ENCODE data around the gene NGFR.

The NGFR gene

DNA sequence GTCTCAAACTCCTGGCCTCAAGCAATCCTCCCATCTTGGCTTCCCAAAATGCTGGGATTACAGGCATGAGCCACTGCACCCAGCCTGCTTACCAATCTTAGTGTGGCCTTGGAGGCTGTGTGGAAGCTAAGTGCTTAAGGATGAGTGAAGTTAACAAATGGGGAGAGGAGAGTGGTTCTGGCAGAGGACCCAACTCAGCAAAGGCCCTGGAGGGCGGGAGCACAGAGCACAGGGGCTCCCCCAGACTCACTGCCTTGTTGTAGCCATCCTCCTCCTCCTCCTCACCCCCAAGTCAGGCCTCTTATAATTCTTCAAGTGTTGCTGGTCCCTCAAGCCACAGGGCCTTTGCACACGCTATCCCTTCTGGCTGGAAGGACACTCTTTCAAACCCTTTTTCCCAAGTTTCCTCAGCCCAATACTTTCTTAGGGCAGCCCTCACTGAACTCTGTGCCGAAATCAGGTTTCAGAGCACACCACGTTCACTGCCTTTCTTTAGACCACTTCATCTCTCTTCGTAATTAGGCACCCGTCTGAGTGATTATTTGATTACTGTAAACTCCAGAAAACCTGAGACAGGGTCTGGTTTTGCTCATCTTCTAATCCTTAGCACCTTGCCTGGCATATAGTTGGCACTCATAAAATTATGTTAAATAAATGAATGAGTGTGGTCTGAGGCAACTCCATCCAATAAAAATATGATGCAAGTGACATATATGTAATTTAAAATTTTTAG, 23.4 kb downstream of the NGFR start:
- DNase-seq = no peak

DNA sequence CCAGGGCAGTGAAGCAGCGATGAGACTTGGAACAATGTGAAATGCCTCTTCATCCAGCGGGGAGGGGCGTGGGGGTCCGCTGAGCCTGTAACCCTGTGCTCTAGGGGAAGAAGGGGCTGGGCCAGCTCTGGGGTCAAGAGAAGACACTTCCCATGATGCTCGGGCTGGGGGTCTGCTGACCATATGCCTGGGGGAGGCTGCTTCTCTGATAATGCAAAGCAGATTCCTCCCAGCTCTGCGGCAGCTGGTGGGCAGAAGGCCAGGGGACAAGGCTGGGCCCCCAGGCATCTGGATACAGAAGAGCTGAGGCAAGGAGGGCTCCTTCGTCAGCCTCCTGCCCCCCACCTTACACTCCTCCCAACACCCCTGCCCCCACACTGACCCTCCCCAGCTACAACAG, 24.7 kb downstream of the NGFR start:
- no peak for DNase-seq

DNA sequence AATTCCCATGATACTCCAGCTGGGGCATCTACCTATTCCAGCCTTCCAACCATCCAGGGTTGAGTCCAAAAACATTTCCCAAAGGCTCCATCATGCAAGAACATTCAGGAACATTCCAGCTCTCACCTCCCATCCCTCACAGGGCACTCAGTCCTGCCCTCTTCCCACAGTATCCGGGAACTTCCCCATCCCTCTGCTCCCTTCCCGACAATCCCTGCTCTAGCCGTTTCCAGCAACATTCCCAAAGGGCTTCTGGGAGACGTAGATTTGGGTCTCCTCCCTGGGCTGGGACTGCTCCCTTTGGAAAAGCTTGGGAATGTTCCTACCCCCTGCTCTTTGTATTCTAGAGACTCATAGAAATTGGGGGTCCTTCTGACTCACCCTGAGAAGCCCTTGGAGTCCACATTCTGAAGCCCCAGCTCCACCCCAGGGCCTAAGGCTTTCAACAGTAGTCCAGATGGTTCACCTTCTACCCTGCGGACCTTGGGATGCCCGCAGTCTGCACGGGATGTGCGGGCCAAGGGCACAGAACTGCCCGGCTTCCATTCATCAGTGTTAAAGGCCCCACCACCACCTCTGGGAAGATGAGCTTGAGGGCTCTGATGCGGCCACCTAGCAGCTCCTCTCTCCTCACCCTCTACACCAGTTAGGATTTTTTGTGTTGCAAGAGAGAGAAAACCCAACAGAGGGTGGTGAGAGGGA, 25.4 kb downstream of the NGFR start:
- no peak for DNase-seq

DNA sequence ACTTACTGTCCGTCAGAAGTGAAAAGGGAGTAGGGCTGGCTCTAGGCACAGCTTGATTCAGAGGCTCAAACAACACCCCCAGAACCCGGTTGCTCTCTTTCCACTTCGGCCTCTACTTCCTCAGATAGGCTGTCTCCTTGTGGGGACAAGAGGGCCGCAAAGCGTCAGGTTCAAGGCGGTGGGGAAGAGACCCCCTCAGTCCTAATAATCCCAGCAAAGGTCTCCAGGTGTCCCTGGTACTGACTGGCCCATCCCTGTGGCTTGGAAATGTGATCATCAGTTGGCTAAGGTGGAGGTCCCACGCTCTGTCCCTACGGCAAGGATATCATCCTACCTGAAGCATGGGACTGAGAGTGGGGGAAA, 26.0 kb downstream of the NGFR start:
- no peak for DNase-seq

DNA sequence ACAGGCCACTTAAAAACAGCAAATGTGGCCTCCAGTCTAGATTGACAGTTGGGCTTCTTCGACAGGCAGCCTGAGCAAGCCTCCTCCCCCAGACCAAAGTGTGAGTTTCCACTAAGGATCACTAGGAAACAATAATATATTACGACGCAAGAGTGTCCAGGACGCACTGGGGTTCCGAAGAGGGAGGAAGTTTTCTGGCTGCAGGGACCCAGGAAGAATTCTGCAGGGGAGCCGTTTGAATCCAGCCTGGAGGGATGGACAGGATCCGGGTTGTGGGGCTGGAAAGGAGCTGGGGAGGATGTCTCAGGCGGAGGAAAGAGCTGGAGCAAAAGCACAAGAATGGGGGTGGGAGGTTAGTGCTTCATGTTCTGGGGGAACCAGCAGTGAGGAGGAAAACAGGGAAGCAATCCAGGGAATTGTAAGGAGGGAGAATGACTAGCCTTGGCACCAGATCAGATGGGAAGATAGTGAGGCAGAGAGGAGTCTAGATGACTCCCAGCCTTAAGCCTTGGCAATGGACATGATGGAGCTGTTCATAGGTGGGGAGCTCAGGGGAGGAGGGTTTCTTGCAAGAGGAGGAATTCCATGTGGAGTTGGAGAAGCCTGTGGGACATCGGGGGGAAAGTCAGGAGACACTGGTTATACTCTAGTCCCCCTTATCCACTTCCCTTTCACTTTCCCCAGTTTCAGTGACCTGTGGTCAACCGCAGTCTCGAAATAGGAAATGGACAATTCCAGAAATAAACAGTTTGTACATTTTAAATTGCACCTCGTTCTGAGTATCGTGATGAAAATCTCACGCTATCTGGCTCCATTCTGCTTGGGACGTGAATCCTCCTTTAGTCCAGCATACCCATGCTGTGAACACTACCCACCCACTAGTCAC, 26.6 kb downstream of the NGFR start:
- DNase-seq = peak; percentile 23 to 25

DNA sequence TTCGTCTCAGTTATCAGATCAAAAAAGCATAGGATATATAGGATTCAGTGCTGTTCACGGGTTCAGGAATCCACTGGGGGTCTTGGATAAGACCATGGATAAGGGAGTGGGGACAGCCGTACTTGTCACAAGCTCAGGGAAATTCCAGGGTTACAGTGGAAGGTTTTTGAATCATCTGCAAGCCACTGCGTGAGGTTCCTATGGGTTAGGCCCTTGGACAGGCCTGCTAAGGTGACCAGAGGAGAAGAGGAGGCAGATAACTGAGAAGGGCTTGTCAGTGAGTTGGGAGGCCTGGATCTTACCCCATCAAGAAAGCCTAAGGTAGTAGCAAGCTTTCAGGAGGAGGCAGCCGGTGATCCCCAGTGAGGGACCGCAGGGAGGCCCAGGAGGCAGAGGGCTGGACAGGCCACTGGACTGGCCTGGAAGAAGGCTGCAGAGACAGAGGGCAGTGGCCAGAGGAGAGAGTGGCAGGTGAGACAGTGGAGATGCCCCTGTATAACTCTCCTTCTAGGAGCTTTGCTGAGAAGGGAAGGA, 27.3 kb downstream of the NGFR start:
- DNase-seq = no peak

DNA sequence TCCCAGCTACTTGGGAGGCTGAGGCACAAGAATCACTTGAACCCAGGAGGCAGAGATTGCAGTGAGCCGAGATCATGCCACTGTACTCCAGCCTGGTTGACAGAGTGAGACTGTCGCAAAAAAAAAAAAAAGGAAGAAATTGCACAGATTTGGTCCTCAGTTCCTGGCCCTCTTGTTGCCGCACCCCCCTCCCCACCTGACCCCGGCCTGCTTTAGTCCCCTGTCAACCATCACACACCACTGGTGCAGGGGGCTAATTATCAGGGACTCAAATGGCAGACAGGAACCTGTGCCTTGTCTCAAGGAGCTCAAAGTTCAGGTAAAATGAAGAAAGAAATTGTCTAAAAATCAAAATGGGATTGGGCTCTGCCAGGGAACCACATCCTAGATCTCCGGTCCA, 28.1 kb downstream of the NGFR start:
- no peak for DNase-seq

DNA sequence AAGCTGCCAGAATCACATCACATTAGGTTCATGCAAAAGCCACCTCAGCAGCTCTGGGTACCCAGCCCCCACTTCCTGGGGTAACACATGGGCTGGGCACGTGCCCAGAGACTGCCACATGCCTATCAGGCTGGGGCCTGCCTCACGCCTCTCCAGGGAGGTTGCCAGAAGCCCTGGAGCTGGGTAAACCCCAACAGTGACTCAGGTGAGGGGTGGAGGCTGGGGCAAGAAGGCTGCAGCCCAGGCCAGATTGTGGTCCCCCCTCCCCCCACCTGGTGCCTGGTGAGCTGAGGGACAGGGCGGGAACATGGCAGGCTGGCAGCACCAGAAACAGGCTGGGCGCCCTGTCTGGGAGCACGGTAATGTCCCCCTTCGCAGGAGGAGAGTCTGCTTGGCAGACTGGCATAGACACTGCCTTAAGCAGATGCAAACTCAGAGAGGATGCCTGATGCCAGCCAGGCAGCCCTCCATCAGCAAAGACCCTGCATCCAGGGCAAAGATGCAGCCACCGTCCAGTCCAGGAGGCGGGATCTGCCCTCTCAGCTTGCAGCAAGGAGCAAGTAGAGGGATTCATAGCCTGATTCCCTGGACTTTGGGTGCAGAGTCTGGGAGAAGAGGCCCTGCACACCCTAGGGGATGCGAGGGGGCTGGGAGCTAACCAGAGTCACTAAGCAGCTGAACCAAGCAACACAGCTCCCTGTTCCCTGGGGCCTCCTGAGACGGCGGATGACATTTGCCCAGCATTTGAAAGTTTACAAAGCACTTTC, 28.8 kb downstream of the NGFR start:
- DNase-seq = no peak

DNA sequence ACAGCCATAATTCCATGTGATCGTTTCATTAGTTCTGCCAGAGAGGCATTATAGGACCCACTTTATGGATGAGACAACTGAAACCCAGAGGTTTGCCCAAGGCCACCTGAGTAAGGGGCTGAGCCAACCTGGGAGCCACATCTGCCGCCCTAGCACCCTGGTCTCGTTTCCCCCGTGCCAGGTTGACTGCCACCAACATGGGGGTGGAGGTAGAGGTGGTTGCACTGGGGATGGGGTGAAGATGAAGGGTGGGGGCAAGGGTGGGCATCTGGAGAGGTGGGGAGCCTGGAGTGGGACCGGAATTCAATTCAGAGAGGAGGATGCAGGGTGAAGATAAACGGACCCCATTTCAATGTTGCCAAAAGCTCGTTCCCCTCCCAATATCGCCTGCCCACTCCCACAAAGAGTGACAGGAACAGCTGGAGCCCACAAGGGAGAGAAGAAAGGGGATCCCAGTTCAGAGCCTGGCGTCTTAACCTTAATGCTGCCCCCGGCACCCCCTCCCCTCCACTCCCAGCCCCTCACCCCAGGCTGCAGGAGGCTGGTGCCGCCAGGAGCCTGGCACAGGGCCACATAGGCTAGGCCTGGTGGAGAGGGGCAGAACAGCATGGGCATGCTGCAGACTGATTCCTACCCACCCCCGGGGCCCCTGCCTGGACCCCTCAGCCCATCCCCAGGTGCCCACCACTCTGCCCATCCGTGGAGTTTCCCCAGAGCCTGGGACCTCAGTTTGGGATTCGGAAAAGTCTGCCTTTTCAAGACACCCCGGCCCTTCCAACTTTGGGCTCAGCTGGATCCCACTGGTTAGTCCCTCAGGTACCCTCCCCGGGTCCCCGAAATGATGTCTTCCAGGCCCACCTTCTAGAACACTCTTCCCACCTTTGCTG, 29.6 kb downstream of the NGFR start:
- DNase-seq = no peak

DNA sequence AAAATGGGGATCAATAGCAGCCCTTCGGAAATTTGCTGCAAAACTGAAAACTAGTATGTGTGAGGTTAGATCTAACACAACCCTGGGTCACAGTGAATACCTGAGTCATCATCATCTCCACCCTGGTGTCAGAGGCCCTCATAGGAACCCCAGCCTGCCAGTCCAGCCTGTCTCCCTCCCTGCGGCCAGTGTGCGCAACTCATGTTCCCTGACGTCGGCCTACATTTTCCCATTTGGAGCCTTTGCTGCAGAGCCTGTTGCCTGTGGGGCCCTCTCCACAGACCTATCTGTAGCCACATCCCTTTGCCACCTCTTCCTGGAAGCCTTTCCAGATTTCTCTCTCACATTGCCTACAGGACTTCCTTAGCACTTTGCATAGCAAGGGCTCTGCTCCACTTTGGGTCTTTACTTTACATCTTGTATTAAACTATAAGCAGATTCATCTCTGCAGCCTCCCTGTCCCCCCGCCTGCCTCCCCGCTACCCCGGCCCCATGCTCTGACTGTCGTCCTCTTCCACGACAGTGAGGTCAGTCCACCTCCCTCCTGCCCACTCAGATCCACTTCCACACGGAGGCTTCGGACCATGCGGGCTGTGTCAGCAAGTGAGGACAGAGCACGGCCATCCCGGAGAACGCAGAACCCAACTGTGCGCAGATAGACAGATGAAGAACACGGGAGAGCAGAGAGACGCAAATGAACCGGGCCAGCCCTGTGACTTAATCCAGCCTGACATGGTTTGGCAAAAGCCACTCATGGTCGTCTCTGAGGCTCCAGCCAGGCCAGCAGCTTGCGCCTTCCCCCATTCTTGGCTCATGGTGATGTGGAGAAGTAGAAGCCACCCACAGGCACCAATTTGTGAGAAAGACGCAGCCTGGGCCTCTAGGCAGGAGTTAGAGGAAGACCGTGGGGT, 31.0 kb downstream of the NGFR start:
- DNase-seq = no peak

DNA sequence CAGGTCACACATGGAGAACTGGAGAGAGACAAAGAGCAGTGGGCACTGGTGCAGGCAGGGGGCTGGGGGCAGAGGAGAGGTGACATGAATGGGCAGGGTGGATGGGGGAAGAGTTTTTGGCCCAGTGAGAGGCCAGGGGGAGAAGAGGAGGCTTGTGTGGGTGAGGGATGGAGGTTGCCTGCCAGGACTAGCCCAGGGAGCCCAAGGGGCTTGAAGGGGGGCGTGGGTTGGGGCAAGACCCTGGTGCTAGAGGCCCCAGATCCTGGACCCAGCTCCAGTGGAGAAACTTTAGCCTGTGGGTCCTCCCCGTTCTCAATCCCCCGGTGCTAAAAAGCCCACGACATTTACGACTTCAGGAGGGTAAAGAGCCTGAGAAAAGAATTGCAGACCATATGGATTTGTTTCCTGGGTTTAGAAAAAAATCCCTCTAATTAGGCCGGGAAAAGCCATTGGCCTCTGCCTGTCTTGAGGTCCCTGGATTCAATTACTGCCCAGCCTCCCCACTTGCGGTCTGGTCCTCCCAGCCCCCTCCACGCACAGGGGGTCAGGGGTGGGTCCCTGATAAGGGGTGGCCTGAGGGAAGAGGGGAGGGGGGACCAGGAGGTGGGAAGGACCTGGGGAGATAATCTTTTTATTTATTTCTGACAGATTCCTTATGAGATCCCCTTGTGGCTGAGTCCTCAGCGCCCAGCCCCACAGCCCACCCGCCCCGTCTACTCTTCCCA, 33.0 kb downstream of the NGFR start:
- DNase-seq = no peak

DNA sequence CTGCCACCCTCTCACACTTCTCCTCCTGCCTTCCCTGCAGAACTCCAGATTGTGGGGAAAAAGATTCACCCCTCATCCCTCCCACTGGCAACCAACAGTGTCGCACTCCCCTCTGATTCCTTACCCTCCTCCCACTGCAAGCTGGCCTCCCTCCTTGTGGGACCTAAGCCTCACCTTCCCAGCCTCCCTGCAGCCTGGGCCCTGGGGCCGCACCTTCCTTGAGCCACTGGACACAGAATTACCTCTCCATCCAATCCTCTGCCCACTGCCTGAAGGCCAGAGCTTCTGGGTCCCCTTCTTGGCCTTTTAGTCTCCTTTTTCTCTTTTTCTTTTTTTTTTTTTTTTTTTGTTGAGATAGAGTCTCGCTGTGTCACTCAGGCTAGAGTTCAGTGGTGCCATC, 33.9 kb downstream of the NGFR start:
- no peak for DNase-seq

DNA sequence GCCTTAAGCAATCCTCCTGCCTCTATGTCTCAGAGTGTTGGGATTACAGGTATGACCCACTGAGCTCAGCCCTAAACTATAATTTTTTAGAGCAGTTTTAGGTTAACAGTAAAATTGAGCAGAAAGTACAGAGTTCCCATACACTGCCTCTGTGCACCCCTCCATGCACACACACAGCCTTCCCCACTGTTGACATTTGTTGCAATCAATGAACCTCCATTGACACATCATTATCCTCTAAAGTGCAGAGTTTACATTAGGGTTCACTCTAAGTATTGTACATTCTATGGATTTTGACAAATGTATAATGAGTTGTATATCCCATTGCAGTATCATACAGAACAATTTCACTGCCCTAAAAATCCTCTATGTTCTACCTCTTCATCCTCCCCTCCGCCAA, 35.0 kb downstream of the NGFR start:
- DNase-seq = no peak

DNA sequence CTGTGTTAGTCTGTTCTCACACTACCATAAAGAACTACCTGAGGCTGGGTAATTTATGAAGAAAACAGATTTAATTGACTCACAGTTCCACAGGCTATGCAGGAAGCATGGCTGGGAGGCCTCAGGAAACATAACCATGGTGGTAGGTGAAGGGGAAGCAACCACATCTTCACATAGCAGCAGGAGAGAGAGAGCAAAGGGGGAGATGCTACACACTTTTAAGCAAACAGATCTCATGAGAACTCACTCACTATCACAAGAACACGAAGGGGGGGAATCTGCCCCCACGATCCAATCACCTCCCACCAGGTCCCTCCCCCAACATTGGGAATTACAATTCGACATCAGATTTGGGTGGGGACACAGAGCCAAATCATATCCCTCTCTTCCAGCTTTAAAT, 48.8 kb downstream of the NGFR start:
- DNase-seq = no peak

DNA sequence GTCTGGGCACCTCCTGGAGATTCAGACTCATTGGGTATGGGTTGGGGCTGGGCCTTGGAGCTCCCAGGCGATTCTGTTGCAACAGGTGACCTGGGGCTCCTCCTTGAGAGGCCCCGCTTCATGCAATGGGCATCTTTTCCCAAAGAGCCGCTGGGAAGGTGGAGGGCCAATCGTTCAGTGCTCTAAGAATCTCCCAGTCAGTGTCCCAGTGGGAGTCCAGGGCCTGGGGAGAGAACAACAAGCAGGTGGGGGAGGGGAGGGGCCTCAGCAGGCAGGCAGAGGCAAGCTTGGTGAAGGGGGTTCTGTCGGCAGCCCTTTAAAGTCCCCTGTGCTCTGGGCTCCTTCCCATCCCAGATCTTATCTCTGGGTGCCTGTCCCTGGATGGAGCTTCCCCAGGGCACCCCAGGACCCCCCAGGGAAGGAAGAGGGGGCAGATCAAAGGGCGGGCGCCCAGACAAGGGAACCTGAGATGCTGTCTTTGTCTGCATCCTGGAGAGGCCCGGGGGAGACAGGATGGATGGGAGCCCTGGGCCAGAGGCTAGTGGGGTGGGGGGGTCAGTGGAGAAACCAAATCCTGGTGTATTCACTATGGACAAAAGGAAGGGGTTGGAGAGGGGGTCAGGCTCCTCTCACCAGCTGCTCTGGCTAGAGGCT, 50.0 kb downstream of the NGFR start:
- DNase-seq = no peak

DNA sequence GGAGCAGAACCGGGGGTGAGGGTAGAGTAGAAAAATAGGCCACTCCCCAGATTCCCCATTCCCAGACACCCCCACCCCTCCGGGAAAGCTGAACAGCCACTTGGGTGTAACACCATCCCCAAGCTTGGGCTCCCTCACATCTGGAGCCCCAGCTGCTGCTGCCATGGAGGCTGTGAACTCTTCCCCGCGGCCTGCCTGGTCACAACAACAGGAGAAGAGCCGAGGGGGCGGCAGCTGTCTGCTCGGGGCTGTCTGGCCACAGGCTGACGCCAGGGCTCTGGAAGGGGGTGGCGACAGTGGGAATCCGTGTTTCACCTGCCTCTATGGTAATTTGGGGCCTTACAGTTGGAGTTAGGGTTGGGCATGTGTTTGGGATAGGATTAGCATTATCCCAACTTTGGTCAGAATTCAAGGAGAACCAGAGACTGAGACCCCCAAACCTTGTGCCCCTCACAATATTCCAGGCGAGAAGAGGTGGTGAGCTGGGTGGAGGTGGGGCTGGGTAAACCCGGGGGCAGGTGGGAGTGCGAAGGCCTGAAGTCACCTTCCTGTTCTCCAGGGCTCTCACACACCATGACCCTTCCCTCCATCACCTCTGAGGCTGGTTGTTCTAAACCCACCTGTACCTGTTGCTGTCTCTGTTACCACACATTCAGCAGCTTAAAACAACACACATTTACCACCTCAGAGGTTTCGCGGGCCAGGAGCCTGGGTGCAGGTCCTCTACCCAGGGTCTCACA, 50.9 kb downstream of the NGFR start:
- no peak for DNase-seq

DNA sequence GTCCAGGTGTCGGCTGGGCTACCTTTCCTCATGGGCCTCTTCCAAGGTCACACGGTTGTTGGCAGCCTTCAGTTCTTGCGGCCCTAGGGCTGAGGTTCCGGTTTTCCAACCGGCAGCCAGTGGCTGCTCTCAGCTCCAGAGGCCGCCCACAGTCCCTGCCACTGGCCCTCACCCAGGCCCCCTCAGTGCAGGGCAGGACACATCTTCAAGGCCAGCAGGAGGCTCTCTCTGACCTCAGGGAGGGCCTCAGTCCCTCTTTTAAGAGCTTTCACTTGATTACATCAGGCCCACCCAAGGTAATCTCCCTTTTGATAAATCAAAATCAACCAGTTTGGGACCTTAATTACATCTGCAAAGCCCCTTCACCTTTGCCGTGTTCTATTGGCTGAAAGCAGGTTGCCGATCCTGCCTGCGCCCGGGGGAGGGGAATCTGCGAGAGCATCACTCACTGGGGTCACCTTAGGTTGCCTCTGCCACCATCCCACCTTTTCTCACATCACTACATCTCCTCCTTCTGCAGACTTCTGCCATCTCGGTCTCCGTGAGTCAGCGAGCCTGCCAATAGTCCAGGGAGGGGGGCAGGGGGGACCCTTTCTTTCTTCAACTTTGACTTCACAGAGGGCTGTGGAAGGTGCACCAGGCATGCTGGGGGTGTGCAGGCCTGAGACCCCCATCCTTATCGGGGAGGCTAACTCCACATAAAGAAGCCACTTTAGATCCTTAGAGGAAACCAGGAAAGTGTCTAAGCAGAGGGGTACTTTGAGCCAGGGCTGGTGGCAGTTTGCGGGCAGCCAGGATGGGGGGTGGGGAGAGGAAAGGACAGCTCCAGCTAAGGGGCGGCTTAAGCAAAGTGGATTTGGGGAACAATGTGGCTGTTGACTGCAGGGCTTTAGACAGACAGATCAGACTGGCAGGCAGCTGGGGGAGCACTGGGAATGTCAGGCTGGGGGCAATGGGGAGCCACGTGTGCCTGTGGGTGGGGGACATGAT, 51.7 kb downstream of the NGFR start:
- DNase-seq = no peak

Measured in inflammatory macrophage (primary cell).